PC-9 (cell line): Measurements from ENCODE around the gene TBC1D9B.

Source experiments
- EZH2 ChIP-seq: fragments of 200-600 bp; sonication (generic); IDR thresholded peaks from 2 replicates; pipeline ENCODE4 v1.8.0; 2017; ENCODE audit warnings: antibody characterized with exemption, low read depth
- TF ChIP-seq, protein P1 (sequence below): fragments of 200-600 bp; sonication (generic); conservative IDR thresholded peaks from 2 replicates; pipeline ENCODE4 v1.6.1; 2017; ENCODE audit warnings: mixed run types, antibody characterized with exemption, mild to moderate bottlenecking, moderate library complexity

DNA sequence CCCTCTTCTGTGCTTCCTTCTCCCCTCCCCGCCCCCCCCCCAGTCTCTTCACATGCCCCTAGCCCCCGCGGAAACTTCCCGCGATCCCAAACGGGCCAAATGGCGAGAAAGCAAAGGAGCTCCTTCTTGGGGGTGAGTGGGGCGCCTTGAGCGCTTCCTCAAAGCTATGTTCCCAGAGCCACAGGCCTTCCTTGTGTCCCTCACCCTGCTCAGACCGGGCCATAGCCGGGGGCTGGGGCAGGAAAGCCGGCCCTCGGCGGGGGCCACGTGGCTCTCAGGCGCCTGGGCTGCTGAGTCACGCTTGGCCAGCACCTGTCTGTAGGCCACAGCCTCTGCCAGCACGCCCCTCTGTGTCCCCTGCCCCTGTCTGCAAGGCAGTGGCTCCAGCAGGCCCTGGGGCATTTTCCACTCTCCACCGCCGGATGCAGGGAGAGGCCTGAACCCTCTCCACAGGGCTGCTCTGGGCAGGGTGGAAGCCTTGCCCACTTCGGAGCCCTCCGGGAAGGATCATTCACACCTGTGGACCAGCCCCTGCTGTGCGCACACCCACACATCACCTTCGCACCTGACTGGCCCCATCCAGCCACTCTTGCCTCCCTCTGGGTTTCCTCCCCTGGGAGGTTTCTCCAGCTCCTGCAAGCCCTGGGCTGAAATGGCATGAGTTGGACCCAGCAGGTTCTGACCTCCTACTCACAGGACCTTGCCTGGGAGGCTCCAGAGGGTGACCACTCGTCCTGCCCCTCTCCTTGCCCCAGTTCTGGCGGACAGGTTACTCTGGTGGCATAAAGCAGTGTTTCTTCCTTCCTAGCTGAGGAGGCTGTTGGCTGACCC lies 88.2 kb downstream of the TBC1D9B start:
- TF ChIP-seq, protein P1, sequence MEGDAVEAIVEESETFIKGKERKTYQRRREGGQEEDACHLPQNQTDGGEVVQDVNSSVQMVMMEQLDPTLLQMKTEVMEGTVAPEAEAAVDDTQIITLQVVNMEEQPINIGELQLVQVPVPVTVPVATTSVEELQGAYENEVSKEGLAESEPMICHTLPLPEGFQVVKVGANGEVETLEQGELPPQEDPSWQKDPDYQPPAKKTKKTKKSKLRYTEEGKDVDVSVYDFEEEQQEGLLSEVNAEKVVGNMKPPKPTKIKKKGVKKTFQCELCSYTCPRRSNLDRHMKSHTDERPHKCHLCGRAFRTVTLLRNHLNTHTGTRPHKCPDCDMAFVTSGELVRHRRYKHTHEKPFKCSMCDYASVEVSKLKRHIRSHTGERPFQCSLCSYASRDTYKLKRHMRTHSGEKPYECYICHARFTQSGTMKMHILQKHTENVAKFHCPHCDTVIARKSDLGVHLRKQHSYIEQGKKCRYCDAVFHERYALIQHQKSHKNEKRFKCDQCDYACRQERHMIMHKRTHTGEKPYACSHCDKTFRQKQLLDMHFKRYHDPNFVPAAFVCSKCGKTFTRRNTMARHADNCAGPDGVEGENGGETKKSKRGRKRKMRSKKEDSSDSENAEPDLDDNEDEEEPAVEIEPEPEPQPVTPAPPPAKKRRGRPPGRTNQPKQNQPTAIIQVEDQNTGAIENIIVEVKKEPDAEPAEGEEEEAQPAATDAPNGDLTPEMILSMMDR, result no peak
- TF ChIP-seq EZH2, result no peak
